Testis (tissue), 3 donors: ENCODE measurements around the gene TTC21B. TPM values are rescaled to one million over a fixed set of nuclear protein-coding genes. Genes with fewer than 3 reads are reported as not detected.

Experiments used
- DNase-seq: peaks from one replicate; pipeline ENCODE4 v3.0.0-alpha.2; 2019
- H3K27ac ChIP-seq, 2 donors: fragments of 200-600 bp; sonication (generic); one replicate each; pipeline ENCODE4 v1.5.1; 2019
- H3K27me3 ChIP-seq: fragments of 200-600 bp; sonication (generic); one replicate; pipeline ENCODE4 v1.5.1; 2019
- H3K36me3 ChIP-seq: fragments of 200-600 bp; sonication (generic); one replicate; pipeline ENCODE4 v1.5.1; 2017; ENCODE audit warnings: low read depth; ENCODE audit errors: missing control alignments
- H3K4me1 ChIP-seq: fragments of 200-600 bp; sonication (generic); one replicate; pipeline ENCODE4 v1.5.1; 2019
- H3K4me3 ChIP-seq, 2 donors: fragments of 200-600 bp; sonication (generic); one replicate each; pipeline ENCODE4 v1.5.1; 2017 to 2019
- H3K9me3 ChIP-seq: fragments of 200-600 bp; sonication (generic); one replicate; pipeline ENCODE4 v1.5.1; 2017
- CTCF ChIP-seq, 3 experiments: fragments of 450-650 bp in 2 of 3; fragments of 200-600 bp in 1 of 3; sonication (generic) in 1 of 3; IDR thresholded peaks; one replicate each; pipeline ENCODE4 v1.5.1; 2016 to 2019; ENCODE audit warnings: antibody characterized with exemption in 3 of 3, mild to moderate bottlenecking in 2 of 3, moderate library complexity in 1 of 3
- POLR2A ChIP-seq: fragments of 450-650 bp; IDR thresholded peaks from one replicate; pipeline ENCODE4 v1.6.1; 2017; ENCODE audit warnings: antibody characterized with exemption, mild to moderate bottlenecking, moderate library complexity
- WGBS, 2 donors: methylation state at CpG; one replicate each; pipeline ENCODE4 v1.1.5; 2018; 5-methylcytosine and 5-hydroxymethylcytosine counted together
- intact Hi-C: fragments of 100-400 bp; cut with DNase I; formaldehyde crosslinking; loops from one replicate; pipeline ENCODE4 v1.15.1; 2023; ENCODE audit warnings: low total_unique reads
- polyA plus RNA-seq: library from polyadenylated mRNA; stranded (reverse); fragments of 350-450 nt; fragmentation: Illumina TruSeq; extraction: RNeasy Lipid Tissue Mini Kit (QIAGEN cat#74804); gene quantifications from one replicate; pipeline ENCODE4 v1.2.3, GENCODE V29; 2014; ENCODE audit warnings: low read depth, low replicate concordance; ENCODE audit not compliant: insufficient read depth
- total RNA-seq, 2 donors: library from RNA; depleted of rRNA; stranded (reverse); fragments of >200 nt; gene quantifications; one replicate each; pipeline ENCODE4 v1.2.3, GENCODE V29; 2016

Gene TTC21B
- total and polyA plus RNA-seq, 3 donors from 2014 or later = 11.1 to 50.9 (median 46.6) TPM

- no peak for DNase-seq
These were observed 110.2 kb downstream of the TTC21B start for GRCh38 chr2:165843351-165843750.

GRCh38 chr2:165840333-165840958 lies 113.1 kb downstream of the TTC21B start:
- no peak for DNase-seq
- Histone ChIP-seq H3K4me3 (no peak overlapping the region), H3K27me3 (no peaks in the 10 kb centered on the region), H3K27ac (no peak overlapping the region), H3K36me3 (no peaks in the 10 kb centered on the region), H3K9me3 (no peaks in the 10 kb centered on the region), H3K4me1 (no peaks in the 10 kb centered on the region)
- intact Hi-C loops = no loop called here
- TF ChIP-seq CTCF (IDR thresholded peaks at IDR 0.05) (no peak), POLR2A (no peak)

More at GRCh38 chr2:165843351-165843750, 110.2 kb downstream of the TTC21B start:
- no peak overlapping the region for H3K27ac ChIP-seq
- no peaks in the 10 kb centered on the region for H3K27me3 ChIP-seq
- H3K4me1 ChIP-seq = no peaks in the 10 kb centered on the region
- WGBS, 2 donors = 73 to 92% methylated on average over 1 of the region's 1 CpG
- intact Hi-C loops = no loop called here
- TF ChIP-seq POLR2A (no peak), CTCF (IDR thresholded peaks at IDR 0.05) (no peak)
- no peaks in the 10 kb centered on the region for H3K36me3 ChIP-seq
- H3K4me3 ChIP-seq = no peak overlapping the region
- no peaks in the 10 kb centered on the region for H3K9me3 ChIP-seq

- Histone ChIP-seq H3K27ac (no peak overlapping the region), H3K36me3 (no peaks in the 10 kb centered on the region), H3K4me1 (no peaks in the 10 kb centered on the region), H3K27me3 (no peaks in the 10 kb centered on the region), H3K4me3 (no peak overlapping the region), H3K9me3 (no peaks in the 10 kb centered on the region)
- intact Hi-C loops = no loop called here
- TF ChIP-seq CTCF (IDR thresholded peaks at IDR 0.05) = no peak
- no peak for TF ChIP-seq POLR2A
- WGBS, 2 donors = 93 to 100% methylated on average over 2 of the region's 2 CpGs
- DNase-seq = no peak
These were observed 114.0 kb downstream of the TTC21B start for GRCh38 chr2:165839610-165840009.

- no peak for DNase-seq
- TF ChIP-seq POLR2A (no peak), CTCF (IDR thresholded peaks at IDR 0.05) (no peak)
- no peak overlapping the region for H3K27ac ChIP-seq
- H3K27me3 ChIP-seq = no peaks in the 10 kb centered on the region
- 87 to 90% methylated on average over 3 of the region's 3 CpGs for WGBS, 2 donors
- H3K9me3 ChIP-seq = no peaks in the 10 kb centered on the region
- no peak overlapping the region for H3K4me3 ChIP-seq
- no peaks in the 10 kb centered on the region for H3K4me1 ChIP-seq
- intact Hi-C loops = no loop called here
- no peaks in the 10 kb centered on the region for H3K36me3 ChIP-seq
These were observed 116.5 kb downstream of the TTC21B start for GRCh38 chr2:165837122-165837521.

GRCh38 chr2:165835363-165835762 lies 118.2 kb downstream of the TTC21B start:
- 86 to 94% methylated on average over 2 of the region's 2 CpGs for WGBS, 2 donors
- no peak for TF ChIP-seq CTCF (IDR thresholded peaks at IDR 0.05)
- TF ChIP-seq POLR2A = no peak

More at GRCh38 chr2:165835363-165835762, 118.2 kb downstream of the TTC21B start:
- Histone ChIP-seq H3K9me3 (no peaks in the 10 kb centered on the region), H3K36me3 (no peaks in the 10 kb centered on the region), H3K4me1 (no peaks in the 10 kb centered on the region), H3K27me3 (no peaks in the 10 kb centered on the region), H3K4me3 (no peak overlapping the region), H3K27ac (no peak overlapping the region)
- intact Hi-C loops = no loop called here
- DNase-seq = no peak
